VCaP (cell line): ENCODE data around the gene MRPL50.
A peak's percentile ranks its signal among the peaks of the same experiment; 100 is the strongest.

Experiments
- H3K27ac ChIP-seq: fragments of 450-650 bp; 2 replicates; pipeline ENCODE4 v1.5.1; 2017
- TF ChIP-seq, protein P1 (sequence below): fragments of 450-650 bp; conservative IDR thresholded peaks from 2 replicates; pipeline ENCODE4 v1.5.1; 2017; ENCODE audit warnings: mild to moderate bottlenecking, moderate library complexity

Gene MRPL50

DNA sequence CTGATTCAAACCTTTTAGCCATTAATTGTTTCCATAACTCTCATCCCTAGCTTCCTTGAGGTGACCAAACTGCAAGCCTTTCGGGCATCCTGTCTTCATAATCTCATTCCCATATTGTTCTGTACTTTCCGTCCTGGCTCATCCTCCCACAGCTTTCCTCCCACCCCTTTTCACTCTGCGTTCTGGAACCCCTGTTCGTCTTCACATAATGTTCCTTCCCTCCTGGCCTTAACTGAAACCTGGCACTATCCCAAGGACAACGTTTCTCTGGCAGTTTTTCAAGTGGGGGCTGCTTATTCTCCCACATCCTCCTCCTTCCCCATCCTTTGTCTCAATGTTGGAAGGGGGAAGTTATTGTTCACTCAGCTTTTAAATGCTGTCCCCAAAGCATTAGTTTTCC is 1.7 kb upstream of the MRPL50 start:
- no peak overlapping the region for H3K27ac ChIP-seq
- TF ChIP-seq, protein P1, sequence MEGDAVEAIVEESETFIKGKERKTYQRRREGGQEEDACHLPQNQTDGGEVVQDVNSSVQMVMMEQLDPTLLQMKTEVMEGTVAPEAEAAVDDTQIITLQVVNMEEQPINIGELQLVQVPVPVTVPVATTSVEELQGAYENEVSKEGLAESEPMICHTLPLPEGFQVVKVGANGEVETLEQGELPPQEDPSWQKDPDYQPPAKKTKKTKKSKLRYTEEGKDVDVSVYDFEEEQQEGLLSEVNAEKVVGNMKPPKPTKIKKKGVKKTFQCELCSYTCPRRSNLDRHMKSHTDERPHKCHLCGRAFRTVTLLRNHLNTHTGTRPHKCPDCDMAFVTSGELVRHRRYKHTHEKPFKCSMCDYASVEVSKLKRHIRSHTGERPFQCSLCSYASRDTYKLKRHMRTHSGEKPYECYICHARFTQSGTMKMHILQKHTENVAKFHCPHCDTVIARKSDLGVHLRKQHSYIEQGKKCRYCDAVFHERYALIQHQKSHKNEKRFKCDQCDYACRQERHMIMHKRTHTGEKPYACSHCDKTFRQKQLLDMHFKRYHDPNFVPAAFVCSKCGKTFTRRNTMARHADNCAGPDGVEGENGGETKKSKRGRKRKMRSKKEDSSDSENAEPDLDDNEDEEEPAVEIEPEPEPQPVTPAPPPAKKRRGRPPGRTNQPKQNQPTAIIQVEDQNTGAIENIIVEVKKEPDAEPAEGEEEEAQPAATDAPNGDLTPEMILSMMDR, result no peak

- H3K27ac ChIP-seq, result peak overlapping the region; percentile 80; the same call in 1 of the 2 replicates
- TF ChIP-seq, protein P1, result no peak
Measured at GRCh38 chr9:101399643-101399970, 1.2 kb upstream of the MRPL50 start.

DNA sequence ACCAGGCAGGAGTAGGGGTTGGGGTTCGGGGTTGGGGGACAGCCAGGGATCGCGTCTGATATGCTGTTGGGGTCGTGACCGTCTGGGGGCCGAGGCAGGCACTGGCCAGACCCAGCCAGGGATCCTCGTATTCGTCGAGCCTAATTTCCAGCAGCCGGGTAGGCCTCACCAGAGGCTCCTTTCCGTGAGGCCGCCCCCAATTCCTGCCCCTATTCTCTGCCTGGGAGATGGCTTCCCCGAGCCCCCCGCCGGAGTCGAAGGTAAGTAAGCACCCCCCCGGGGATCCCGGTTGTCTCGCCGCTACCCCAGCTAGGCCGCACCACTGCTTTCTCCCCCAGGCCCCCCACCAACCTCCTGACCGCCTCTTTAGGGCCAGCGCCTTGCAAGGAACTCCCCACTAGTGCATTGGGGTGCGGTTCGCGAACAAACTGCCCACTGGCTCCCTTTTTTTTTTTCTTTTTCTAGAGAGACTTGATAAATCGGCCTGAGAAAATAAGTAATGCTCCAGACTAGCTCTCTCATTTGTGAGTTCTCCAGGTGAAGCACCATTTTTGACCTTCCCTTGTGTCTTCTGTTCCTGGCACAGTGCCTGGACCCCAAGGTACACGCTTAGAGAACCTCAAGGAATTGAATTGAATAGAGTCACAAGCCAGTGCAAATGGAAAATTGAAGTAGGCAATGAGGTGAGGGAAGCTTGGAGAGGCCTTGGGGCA is 668 bp upstream of the MRPL50 start:
- TF ChIP-seq, protein P1, result no peak
- H3K27ac ChIP-seq, result peak overlapping the region; percentile 80

- TF ChIP-seq, protein P1, result no peak
- H3K27ac ChIP-seq, result peak overlapping the region; percentile 80
Measured at GRCh38 chr9:101397746-101398067, 711 bp downstream of the MRPL50 start.

DNA sequence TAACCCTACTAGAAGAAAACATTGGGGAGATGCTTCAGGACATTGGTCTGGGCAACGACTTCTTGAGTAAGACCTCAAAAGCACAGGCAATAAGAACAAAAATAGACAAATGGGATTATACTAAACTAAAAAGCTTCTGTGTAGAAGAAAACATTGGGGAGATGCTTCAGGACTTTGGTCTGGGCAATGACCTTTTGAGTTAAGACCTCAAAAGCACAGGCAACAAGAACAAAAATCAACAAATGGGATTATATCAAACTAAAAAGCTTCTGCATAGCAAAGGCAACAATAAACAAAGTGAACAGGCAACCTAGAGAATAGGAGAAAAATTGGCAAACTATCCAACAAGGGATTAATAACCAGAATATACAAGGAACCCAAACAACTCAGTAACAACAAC is 3.7 kb downstream of the MRPL50 start:
- no peak overlapping the region for H3K27ac ChIP-seq
- TF ChIP-seq, protein P1, result no peak

DNA sequence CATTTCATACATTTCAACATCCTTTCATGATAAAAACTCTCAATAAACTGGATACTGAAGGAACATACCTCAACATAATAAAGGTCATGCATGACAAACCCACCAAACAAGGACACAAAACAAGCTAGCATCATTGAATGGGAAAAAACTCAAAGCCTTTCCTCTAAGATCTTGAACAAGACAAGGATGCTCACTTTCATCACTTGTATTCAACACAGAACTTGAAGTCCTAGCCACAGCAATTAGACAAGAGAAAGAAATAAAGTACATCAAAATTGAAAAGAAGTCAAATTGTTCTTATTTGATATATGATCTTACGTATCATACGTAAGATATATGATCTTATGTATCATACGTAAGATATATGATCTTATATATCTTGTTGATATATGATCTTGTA is 5.3 kb downstream of the MRPL50 start:
- TF ChIP-seq, protein P1, result no peak
- H3K27ac ChIP-seq, result no peak overlapping the region

- TF ChIP-seq, protein P1, result peak; percentile 32; the same call in 1 of the 2 replicates
- H3K27ac ChIP-seq, result peak overlapping the region; percentile 45; the same call in 1 of the 2 replicates
Measured at GRCh38 chr9:101388507-101388993, 9.9 kb downstream of the MRPL50 start.
